Measurements from ENCODE around the gene TCF12.

TCF12 gene

DNA sequence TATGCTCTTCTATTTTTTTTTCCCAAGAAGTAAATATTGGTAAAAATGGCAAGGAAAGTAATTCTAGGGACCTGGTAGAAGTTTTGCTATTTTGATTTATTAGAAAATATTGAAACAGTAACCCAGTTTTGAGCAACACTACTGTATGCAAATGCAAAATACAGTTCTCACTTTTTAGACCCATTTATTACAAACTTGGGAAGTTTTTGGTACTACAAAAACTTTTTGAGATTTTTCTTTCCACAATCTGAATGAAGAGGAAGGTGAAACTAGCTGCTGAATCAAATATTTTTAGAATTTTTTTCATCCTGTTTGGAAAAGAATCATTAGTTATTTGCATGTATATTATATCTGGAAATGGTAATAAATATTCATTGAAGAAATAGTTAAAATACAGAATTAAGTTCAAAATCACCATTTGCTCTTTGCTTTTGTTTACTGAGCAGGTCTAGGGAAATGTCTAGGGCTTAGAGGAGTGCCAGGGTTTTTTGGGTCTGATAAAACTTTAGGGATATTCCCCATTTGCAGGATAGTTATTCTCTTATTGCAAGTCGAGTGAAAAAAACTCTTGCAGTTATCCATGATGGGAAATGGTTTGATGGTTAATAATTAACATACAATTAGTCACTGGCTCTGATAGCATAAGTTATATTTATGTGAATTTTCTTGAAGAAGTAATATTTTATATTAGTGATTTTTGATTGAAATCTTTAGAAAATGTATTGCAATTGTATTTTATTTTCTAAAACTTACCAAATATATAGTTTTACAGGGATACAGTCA lies 47.0 kb downstream of the TCF12 start:
- H3K4me3 ChIP-seq (ENCODE audit: low read length) = no peak overlapping the region
- peaks cover 22% of the 10 kb centered on the region for H3K4me1 ChIP-seq (ENCODE audit: control insufficient read depth, insufficient read depth, low read length)
- no peaks in the 10 kb centered on the region for H3K36me3 ChIP-seq (ENCODE audit: control insufficient read depth, insufficient read depth, low read length, severe bottlenecking)
- no peaks in the 10 kb centered on the region for H3K27me3 ChIP-seq (replicated peaks; ENCODE audit: control insufficient read depth, insufficient read depth, low read length)
- no peak overlapping the region for H3K9ac ChIP-seq (ENCODE audit: low read length)
- DNase-seq (ENCODE audit: low read depth) = no peak
- H3K9me3 ChIP-seq (ENCODE audit: control insufficient read depth, low read length) = no peaks in the 10 kb centered on the region

DNA sequence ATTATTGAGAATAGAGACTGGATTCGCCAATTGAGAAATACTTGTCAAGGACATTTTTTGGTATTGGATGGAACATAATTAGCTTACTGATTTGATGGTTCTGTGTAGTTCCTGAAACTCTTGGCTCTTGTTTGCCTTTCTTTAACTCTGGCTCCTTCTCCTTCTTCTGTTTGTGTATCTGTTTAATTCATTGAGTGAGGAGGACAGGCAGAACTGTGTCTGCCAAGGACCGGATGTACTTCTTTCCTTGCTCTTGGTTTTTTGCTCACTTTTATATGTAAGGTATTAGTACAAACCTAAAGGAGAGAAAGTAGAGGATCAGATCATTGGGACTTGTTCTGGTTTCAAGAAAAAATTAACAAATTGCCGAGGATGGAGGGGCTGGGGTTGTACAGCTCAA lies 48.9 kb downstream of the TCF12 start:
- H3K9ac ChIP-seq (ENCODE audit: low read length) = no peak overlapping the region
- no peak for DNase-seq (ENCODE audit: low read depth)
- no peak overlapping the region for H3K4me3 ChIP-seq (ENCODE audit: low read length)
- H3K9me3 ChIP-seq (ENCODE audit: control insufficient read depth, low read length) = no peaks in the 10 kb centered on the region
- H3K27me3 ChIP-seq (replicated peaks; ENCODE audit: control insufficient read depth, insufficient read depth, low read length) = no peaks in the 10 kb centered on the region
- H3K4me1 ChIP-seq (ENCODE audit: control insufficient read depth, insufficient read depth, low read length) = peaks cover 24% of the 10 kb centered on the region
- H3K36me3 ChIP-seq (ENCODE audit: control insufficient read depth, insufficient read depth, low read length, severe bottlenecking) = no peaks in the 10 kb centered on the region

DNA sequence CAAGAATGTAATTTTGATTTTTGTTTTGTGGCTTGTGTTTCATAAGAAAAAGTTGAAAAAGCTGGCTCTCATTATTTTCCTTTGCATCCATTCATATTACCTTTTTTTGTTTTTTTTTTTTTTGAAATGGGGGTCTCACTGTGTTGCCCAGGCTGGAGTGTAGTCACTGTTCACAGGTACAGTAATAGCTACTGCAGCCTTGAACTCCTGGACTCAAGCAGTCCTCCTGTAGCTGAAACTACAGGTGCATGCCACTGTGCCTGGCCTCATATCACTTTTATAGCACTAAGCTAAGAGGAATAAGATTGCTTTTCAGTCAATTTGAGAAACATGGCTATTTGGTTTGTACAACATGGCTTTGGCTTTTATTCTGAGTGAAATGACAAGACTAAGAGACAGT lies 49.8 kb downstream of the TCF12 start:
- peaks cover 20% of the 10 kb centered on the region for H3K4me1 ChIP-seq (ENCODE audit: control insufficient read depth, insufficient read depth, low read length)
- no peaks in the 10 kb centered on the region for H3K27me3 ChIP-seq (replicated peaks; ENCODE audit: control insufficient read depth, insufficient read depth, low read length)
- H3K36me3 ChIP-seq (ENCODE audit: control insufficient read depth, insufficient read depth, low read length, severe bottlenecking) = no peaks in the 10 kb centered on the region
- H3K9ac ChIP-seq (ENCODE audit: low read length) = no peak overlapping the region
- no peaks in the 10 kb centered on the region for H3K9me3 ChIP-seq (ENCODE audit: control insufficient read depth, low read length)
- no peak for DNase-seq (ENCODE audit: low read depth)
- no peak overlapping the region for H3K4me3 ChIP-seq (ENCODE audit: low read length)

DNA sequence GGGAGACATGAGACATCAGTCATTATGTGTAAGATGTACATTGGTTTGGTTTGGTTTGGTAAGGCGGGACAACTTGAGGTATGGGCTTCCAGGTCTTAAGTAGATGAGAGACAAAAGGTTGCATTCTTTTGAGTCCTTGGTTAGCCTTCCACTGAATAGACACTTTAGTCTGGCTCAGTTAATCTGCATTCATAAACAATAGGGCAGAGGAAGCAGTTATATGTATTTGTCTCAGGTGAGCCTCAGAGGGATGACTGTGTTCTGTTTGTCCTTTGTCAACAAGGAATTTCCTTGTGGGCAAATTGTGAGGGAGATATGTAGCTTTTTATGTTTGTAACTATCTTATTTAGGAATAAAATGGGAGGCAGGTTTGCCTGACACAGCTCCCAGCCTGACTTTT lies 50.4 kb downstream of the TCF12 start:
- no peak for DNase-seq (ENCODE audit: low read depth)
- Histone ChIP-seq H3K36me3 (ENCODE audit: control insufficient read depth, insufficient read depth, low read length, severe bottlenecking) (no peaks in the 10 kb centered on the region), H3K27me3 (replicated peaks; ENCODE audit: control insufficient read depth, insufficient read depth, low read length) (no peaks in the 10 kb centered on the region), H3K9ac (ENCODE audit: low read length) (no peak overlapping the region), H3K4me3 (ENCODE audit: low read length) (no peak overlapping the region), H3K4me1 (ENCODE audit: control insufficient read depth, insufficient read depth, low read length) (peaks cover 14% of the 10 kb centered on the region), H3K9me3 (ENCODE audit: control insufficient read depth, low read length) (no peaks in the 10 kb centered on the region)

DNA sequence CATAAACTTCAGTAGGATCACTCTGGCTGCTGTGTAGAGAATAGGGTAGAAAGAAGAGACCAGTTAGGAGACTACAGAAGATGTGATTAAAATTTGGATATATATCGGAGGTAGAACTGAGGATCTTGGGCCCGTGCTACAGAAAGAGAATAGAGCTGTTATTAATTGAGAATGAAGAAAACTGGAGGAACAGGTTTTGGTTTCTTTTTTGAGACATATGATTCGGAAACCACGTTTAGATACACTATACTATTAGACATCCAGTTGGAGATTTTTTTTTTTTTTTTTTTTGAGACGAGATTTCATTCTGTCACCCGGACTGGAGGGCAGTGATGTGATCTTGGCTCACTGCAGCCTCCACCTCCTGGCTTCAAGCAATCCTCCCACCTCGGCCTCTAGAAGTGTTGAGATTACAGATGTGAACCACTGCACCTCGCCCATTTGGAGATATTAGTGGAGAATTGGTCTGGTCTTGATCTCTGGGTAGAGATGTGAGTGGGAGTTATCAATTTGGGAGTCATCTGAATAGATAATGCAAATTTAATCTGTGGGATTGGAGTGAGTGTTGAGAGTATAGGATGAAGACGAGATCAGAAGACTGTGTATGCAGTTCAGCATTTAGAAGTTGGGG lies 50.9 kb downstream of the TCF12 start:
- Histone ChIP-seq H3K4me3 (ENCODE audit: low read length) (no peak overlapping the region), H3K9me3 (ENCODE audit: control insufficient read depth, low read length) (no peaks in the 10 kb centered on the region), H3K4me1 (ENCODE audit: control insufficient read depth, insufficient read depth, low read length) (peaks cover 8% of the 10 kb centered on the region), H3K27me3 (replicated peaks; ENCODE audit: control insufficient read depth, insufficient read depth, low read length) (no peaks in the 10 kb centered on the region), H3K36me3 (ENCODE audit: control insufficient read depth, insufficient read depth, low read length, severe bottlenecking) (no peaks in the 10 kb centered on the region), H3K9ac (ENCODE audit: low read length) (no peak overlapping the region)
- DNase-seq (ENCODE audit: low read depth) = no peak

DNA sequence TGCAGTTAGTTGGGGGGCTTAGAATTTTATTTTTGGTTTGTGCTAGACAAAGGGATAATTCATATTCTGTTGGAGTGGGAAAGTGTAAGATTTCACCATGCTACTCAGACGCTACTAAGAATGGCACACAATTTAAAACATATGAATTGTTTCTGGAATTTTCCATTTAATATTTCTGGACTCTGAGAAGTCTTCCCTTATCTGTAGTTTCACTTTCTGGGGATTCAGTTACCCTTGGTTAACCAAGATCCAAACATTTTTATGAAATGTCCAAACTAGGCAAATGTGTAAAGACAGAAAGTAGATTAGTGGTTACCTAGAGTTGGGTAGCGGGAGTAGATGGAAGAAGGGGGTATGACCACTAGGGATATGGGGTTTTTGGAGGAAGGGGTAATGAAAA lies 53.1 kb downstream of the TCF12 start:
- Histone ChIP-seq H3K27me3 (replicated peaks; ENCODE audit: control insufficient read depth, insufficient read depth, low read length) (no peaks in the 10 kb centered on the region), H3K36me3 (ENCODE audit: control insufficient read depth, insufficient read depth, low read length, severe bottlenecking) (no peaks in the 10 kb centered on the region), H3K4me1 (ENCODE audit: control insufficient read depth, insufficient read depth, low read length) (peaks cover 2% of the 10 kb centered on the region), H3K4me3 (ENCODE audit: low read length) (no peak overlapping the region), H3K9me3 (ENCODE audit: control insufficient read depth, low read length) (no peaks in the 10 kb centered on the region), H3K9ac (ENCODE audit: low read length) (no peak overlapping the region)
- peak; percentile 47 for DNase-seq (ENCODE audit: low read depth)

DNA sequence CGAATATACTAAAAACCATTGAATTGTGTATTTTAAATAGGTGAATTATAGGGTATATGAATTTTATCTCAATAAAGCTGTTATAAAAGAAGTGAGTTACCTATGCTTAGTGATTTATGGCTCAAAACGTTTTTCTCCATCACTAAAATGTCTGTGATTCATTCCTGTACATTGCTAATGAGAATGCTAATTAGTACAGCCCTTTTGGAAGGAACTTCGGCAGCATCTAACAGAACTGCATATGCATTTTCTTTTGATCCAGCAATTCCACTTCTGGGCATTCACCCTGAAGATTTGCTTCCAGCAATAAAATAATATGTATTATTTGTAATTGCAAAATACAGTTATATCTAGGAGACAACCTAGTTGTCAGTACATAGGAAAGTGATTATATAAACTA lies 53.6 kb downstream of the TCF12 start:
- Histone ChIP-seq H3K9me3 (ENCODE audit: control insufficient read depth, low read length) (no peaks in the 10 kb centered on the region), H3K9ac (ENCODE audit: low read length) (no peak overlapping the region), H3K27me3 (replicated peaks; ENCODE audit: control insufficient read depth, insufficient read depth, low read length) (no peaks in the 10 kb centered on the region), H3K36me3 (ENCODE audit: control insufficient read depth, insufficient read depth, low read length, severe bottlenecking) (no peaks in the 10 kb centered on the region), H3K4me3 (ENCODE audit: low read length) (no peak overlapping the region), H3K4me1 (ENCODE audit: control insufficient read depth, insufficient read depth, low read length) (peaks cover 2% of the 10 kb centered on the region)
- no peak for DNase-seq (ENCODE audit: low read depth)

DNA sequence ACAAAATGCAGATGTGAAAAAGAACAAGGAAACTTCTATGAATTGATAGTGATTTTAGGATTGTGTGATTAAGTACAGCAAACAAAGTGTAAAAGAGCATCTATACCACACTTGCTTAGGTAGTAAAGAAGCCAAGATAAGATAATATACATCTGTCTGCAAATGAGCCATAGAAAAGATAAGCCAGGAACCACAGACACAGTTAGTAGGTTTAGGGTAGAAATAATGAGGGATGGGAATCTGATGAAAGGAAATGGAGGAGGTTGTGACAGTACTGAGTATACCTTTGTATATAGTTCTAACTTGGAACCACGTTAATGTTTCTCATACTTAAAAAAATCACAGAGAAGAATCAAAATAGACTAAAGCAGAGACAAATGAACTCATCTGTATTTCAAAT lies 54.0 kb downstream of the TCF12 start:
- no peaks in the 10 kb centered on the region for H3K9me3 ChIP-seq (ENCODE audit: control insufficient read depth, low read length)
- no peaks in the 10 kb centered on the region for H3K36me3 ChIP-seq (ENCODE audit: control insufficient read depth, insufficient read depth, low read length, severe bottlenecking)
- no peak overlapping the region for H3K9ac ChIP-seq (ENCODE audit: low read length)
- H3K4me1 ChIP-seq (ENCODE audit: control insufficient read depth, insufficient read depth, low read length) = peaks cover 2% of the 10 kb centered on the region
- no peak overlapping the region for H3K4me3 ChIP-seq (ENCODE audit: low read length)
- H3K27me3 ChIP-seq (replicated peaks; ENCODE audit: control insufficient read depth, insufficient read depth, low read length) = no peaks in the 10 kb centered on the region
- DNase-seq (ENCODE audit: low read depth) = no peak

DNA sequence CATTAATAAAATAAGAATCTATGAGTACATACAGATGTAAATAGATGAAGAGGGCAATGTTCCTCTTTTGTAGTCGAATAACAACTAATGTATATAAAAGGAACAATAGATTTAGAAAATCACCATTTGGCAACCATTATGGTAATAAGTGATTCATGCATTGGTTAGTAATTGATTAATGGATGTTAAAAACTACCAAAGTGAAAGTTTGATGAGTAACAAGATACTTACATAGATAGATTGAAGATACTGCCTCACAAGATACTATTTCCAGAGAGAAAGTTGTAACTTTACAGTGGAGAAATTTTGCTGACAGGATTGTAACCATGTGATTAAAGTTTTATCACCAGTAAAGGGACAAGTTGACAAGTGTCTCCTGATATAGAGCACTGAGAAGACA lies 55.0 kb downstream of the TCF12 start:
- Histone ChIP-seq H3K9ac (ENCODE audit: low read length) (no peak overlapping the region), H3K4me1 (ENCODE audit: control insufficient read depth, insufficient read depth, low read length) (peaks cover 2% of the 10 kb centered on the region), H3K27me3 (replicated peaks; ENCODE audit: control insufficient read depth, insufficient read depth, low read length) (no peaks in the 10 kb centered on the region), H3K9me3 (ENCODE audit: control insufficient read depth, low read length) (no peaks in the 10 kb centered on the region), H3K36me3 (ENCODE audit: control insufficient read depth, insufficient read depth, low read length, severe bottlenecking) (no peaks in the 10 kb centered on the region), H3K4me3 (ENCODE audit: low read length) (no peak overlapping the region)
- DNase-seq (ENCODE audit: low read depth) = no peak

DNA sequence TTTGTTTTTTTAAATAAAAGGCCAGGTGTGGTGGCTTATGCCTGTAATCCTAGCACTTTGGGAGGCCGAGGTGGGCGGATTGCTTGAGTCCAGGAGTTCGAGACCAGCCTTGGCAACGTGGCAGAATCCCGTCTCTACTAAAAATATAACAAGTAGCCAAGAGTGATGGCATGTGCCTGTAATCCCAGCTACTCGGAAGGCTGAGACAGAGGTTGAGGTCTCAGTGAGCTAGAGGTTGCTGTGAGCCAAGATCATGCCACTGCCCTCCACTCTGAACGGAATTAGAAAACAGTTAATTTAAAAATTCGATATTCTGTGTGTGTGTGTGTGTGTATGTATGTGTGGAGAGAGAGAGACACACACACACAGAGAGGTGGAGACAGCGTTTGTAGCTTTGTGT lies 58.8 kb downstream of the TCF12 start:
- H3K4me3 ChIP-seq (ENCODE audit: low read length) = no peak overlapping the region
- H3K4me1 ChIP-seq (ENCODE audit: control insufficient read depth, insufficient read depth, low read length) = peaks cover 11% of the 10 kb centered on the region
- no peaks in the 10 kb centered on the region for H3K36me3 ChIP-seq (ENCODE audit: control insufficient read depth, insufficient read depth, low read length, severe bottlenecking)
- no peak for DNase-seq (ENCODE audit: low read depth)
- no peaks in the 10 kb centered on the region for H3K27me3 ChIP-seq (replicated peaks; ENCODE audit: control insufficient read depth, insufficient read depth, low read length)
- no peak overlapping the region for H3K9ac ChIP-seq (ENCODE audit: low read length)
- H3K9me3 ChIP-seq (ENCODE audit: control insufficient read depth, low read length) = no peaks in the 10 kb centered on the region

DNA sequence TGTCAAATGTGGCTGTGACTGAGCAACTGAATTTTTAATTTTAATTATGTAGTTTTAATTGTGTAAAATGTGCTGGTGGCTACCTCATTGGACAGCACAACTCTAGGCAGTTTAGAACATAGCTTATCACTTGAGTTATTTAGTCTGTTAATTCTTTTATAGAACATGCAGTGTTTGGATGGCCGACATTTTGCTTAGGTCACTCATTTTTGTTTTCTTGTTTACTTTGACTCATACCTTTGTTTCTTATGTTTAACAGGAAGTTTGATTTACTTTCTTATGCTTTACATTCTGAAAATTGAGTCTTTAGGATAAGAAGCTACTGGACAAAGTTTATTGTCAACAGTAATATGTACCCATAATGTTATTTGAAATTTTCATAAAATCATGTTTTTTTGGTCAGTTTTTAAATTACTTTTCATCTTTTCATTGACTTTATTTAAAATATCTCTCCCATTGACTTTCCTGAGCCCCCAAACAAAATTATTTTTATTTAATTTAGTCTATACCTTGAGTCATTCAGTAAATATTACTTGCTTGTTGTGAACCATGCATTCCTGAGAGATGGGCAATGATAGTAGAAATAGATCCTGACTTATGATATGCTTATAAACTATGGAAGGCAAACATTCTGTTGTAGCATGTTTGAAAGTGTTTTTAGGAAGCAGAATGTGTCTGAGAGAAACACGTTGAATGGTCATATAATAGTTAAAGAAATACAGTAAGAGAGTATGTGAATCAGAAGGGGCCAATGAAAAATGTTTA lies 60.6 kb downstream of the TCF12 start:
- H3K4me1 ChIP-seq (ENCODE audit: control insufficient read depth, insufficient read depth, low read length) = peaks cover 19% of the 10 kb centered on the region
- H3K27me3 ChIP-seq (replicated peaks; ENCODE audit: control insufficient read depth, insufficient read depth, low read length) = no peaks in the 10 kb centered on the region
- H3K9me3 ChIP-seq (ENCODE audit: control insufficient read depth, low read length) = no peaks in the 10 kb centered on the region
- no peaks in the 10 kb centered on the region for H3K36me3 ChIP-seq (ENCODE audit: control insufficient read depth, insufficient read depth, low read length, severe bottlenecking)
- H3K9ac ChIP-seq (ENCODE audit: low read length) = no peak overlapping the region
- no peak for DNase-seq (ENCODE audit: low read depth)
- H3K4me3 ChIP-seq (ENCODE audit: low read length) = no peak overlapping the region
